Tibial nerve (tissue), 4 donors: Measurements from ENCODE around the gene ANKRD62.

ENCODE experiments used
- CTCF ChIP-seq, 5 experiments: fragments of 200-600 bp in 3 of 5; fragments of 450-650 bp in 2 of 5; sonication (generic) in 3 of 5; IDR thresholded peaks; one replicate each; pipeline ENCODE4 v1.5.1; 2016 to 2019; ENCODE audit warnings: antibody characterized with exemption in 5 of 5, mild to moderate bottlenecking in 3 of 5, moderate library complexity in 2 of 5
- EP300 ChIP-seq, 2 donors: sonication (generic); formaldehyde crosslinking; IDR thresholded peaks; one replicate each; pipeline ENCODE4 v1.6.1; 2017; ENCODE audit warnings: antibody characterized with exemption in 2 of 2, mild to moderate bottlenecking in 1 of 2
- POLR2A ChIP-seq, 2 donors: fragments of 450-650 bp; IDR thresholded peaks; one replicate each; pipeline ENCODE4 v1.6.1; 2017; ENCODE audit warnings: antibody characterized with exemption in 2 of 2, mild to moderate bottlenecking in 2 of 2, moderate library complexity in 2 of 2

DNA sequence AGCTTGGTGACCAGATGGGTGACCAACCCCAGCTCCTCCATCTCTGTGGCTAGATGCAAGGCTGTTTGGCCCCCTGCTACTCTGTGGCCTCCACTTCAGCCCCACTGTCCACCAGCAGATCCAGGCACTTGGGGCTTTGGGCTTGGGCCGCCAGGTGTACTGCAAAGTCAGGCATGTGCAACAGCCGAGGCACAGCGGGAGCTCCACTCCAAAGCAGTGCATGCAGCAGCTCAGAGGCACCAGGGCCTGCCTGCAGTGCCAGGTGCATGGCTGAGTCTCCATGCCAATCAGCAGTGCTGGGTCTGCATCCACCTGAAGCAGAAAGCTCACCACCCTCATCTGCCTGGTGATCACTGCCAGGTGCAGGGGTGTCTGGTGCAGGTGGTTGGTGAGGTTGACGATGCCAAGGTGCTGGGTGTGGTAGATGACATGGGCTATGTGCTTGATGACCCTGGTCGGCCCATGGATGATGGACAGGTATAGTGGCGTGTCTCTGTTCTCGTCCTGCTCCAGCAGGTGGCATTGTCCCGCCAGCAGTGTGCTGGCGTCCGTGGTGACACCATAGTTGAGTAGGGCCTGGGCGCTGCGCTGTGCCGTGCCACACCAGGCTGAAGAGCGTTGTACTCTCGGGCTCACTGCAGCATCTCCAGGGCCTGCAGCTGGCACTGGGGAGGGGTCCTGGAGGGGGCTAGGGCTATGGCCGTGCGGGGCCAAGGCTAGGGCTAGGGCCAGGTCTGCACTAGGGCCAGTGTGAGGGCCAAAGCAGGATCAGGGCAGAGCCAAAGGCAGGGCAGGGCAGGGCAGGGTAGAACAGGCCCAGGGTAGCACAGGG lies 1.0 kb upstream of the ANKRD62 start:
- TF ChIP-seq POLR2A (IDR thresholded peaks at IDR 0.05) (no peak), EP300 (IDR thresholded peaks at IDR 0.05) (no peak), CTCF (IDR thresholded peaks at IDR 0.05) (no peak)
